BLaER1 (cell line): ENCODE data around the gene TRMO.
"Not testable (repeated sequence)": the region's sequence is repeated elsewhere in the genome, so short reads cannot be mapped to it uniquely, and the experiment has no call there.

Experiments
- H3K27ac ChIP-seq: shearing (Covaris generic); formaldehyde crosslinking; 2 replicates; pipeline ENCODE4 v1.8.1; 2022
- H3K27me3 ChIP-seq: shearing (Covaris generic); formaldehyde crosslinking; 2 replicates; pipeline ENCODE4 v1.8.1; 2022
- H3K36me3 ChIP-seq: shearing (Covaris generic); formaldehyde crosslinking; 2 replicates; pipeline ENCODE4 v1.8.1; 2022
- H3K4me1 ChIP-seq: shearing (Covaris generic); formaldehyde crosslinking; 2 replicates; pipeline ENCODE4 v1.8.1; 2022
- H3K4me2 ChIP-seq: shearing (Covaris generic); formaldehyde crosslinking; 2 replicates; pipeline ENCODE4 v1.8.1; 2022
- H3K4me3 ChIP-seq: shearing (Covaris generic); formaldehyde crosslinking; 2 replicates; pipeline ENCODE4 v1.8.1; 2022
- H3K9ac ChIP-seq: shearing (Covaris generic); formaldehyde crosslinking; 2 replicates; pipeline ENCODE4 v1.8.1; 2022
- H3K9me3 ChIP-seq: shearing (Covaris generic); formaldehyde crosslinking; 2 replicates; pipeline ENCODE4 v1.8.1; 2022
- H4K20me1 ChIP-seq: shearing (Covaris generic); formaldehyde crosslinking; 2 replicates; pipeline ENCODE4 v1.8.1; 2022
- Cebpa-rat ChIP-seq: shearing (Covaris generic); IDR thresholded peaks from 2 replicates; pipeline ENCODE4 v1.8.1; 2022

The TRMO gene

GRCh38 chr9:97959585-97959984 is 37.3 kb upstream of the TRMO start:
- H3K9me3 ChIP-seq = no peaks in the 10 kb centered on the region
- no peak for TF ChIP-seq Cebpa-rat
- no peak overlapping the region for H3K9ac ChIP-seq
- H3K36me3 ChIP-seq = no peaks in the 10 kb centered on the region
- no peak overlapping the region for H3K27ac ChIP-seq
- no peaks in the 10 kb centered on the region for H3K4me1 ChIP-seq
- H4K20me1 ChIP-seq = no peaks in the 10 kb centered on the region
- no peaks in the 10 kb centered on the region for H3K27me3 ChIP-seq
- no peak overlapping the region for H3K4me3 ChIP-seq
- no peak overlapping the region for H3K4me2 ChIP-seq

- no peaks in the 10 kb centered on the region for H4K20me1 ChIP-seq
- no peaks in the 10 kb centered on the region for H3K4me1 ChIP-seq
- no peak overlapping the region for H3K27ac ChIP-seq
- no peak overlapping the region for H3K4me2 ChIP-seq
- no peak overlapping the region for H3K4me3 ChIP-seq
- H3K9me3 ChIP-seq = no peaks in the 10 kb centered on the region
- no peak for TF ChIP-seq Cebpa-rat
- H3K27me3 ChIP-seq = no peaks in the 10 kb centered on the region
- H3K36me3 ChIP-seq = no peaks in the 10 kb centered on the region
- no peak overlapping the region for H3K9ac ChIP-seq
Measured at GRCh38 chr9:97958812-97959511, 36.7 kb upstream of the TRMO start.

GRCh38 chr9:97956331-97956730 is 34.0 kb upstream of the TRMO start:
- Histone ChIP-seq H3K4me3 (no peak overlapping the region), H4K20me1 (no peaks in the 10 kb centered on the region), H3K4me1 (no peaks in the 10 kb centered on the region), H3K9ac (no peak overlapping the region), H3K9me3 (no peaks in the 10 kb centered on the region), H3K27me3 (no peaks in the 10 kb centered on the region), H3K4me2 (no peak overlapping the region), H3K36me3 (no peaks in the 10 kb centered on the region), H3K27ac (no peak overlapping the region)
- TF ChIP-seq Cebpa-rat = no peak

GRCh38 chr9:97954550-97954989 is 32.3 kb upstream of the TRMO start:
- Histone ChIP-seq H4K20me1 (no peaks in the 10 kb centered on the region), H3K9me3 (peaks cover 7% of the 10 kb centered on the region; the same call in 1 of the 2 replicates), H3K27me3 (no peaks in the 10 kb centered on the region), H3K27ac (no peak overlapping the region), H3K4me3 (no peak overlapping the region), H3K36me3 (no peaks in the 10 kb centered on the region), H3K4me1 (no peaks in the 10 kb centered on the region), H3K9ac (no peak overlapping the region), H3K4me2 (no peak overlapping the region)
- no peak for TF ChIP-seq Cebpa-rat

GRCh38 chr9:97950873-97951272 is 28.6 kb upstream of the TRMO start:
- not testable (repeated sequence) for H3K4me2 ChIP-seq

GRCh38 chr9:97947094-97947493 is 24.8 kb upstream of the TRMO start:
- not testable (repeated sequence) for H3K4me2 ChIP-seq, H3K4me1 ChIP-seq, H3K27me3 ChIP-seq, H3K9me3 ChIP-seq, H4K20me1 ChIP-seq, H3K9ac ChIP-seq, H3K4me3 ChIP-seq, H3K27ac ChIP-seq, H3K36me3 ChIP-seq

More at GRCh38 chr9:97950873-97951272, 28.6 kb upstream of the TRMO start:
- not testable (repeated sequence) for H3K9me3 ChIP-seq, H3K4me1 ChIP-seq, H3K4me3 ChIP-seq, H3K27me3 ChIP-seq, H3K36me3 ChIP-seq, H3K9ac ChIP-seq, H3K27ac ChIP-seq, H4K20me1 ChIP-seq

GRCh38 chr9:97945470-97945869 is 23.2 kb upstream of the TRMO start:
- H3K4me3 ChIP-seq, H3K9me3 ChIP-seq, H3K9ac ChIP-seq, H3K27me3 ChIP-seq, H3K36me3 ChIP-seq, H3K4me1 ChIP-seq, H3K4me2 ChIP-seq, H3K27ac ChIP-seq, H4K20me1 ChIP-seq: not testable (repeated sequence)

GRCh38 chr9:97944612-97945011 is 22.3 kb upstream of the TRMO start:
- Histone ChIP-seq H3K27me3 (no peaks in the 10 kb centered on the region), H3K9ac (no peak overlapping the region)

GRCh38 chr9:97943308-97943855 is 21.1 kb upstream of the TRMO start:
- Histone ChIP-seq H3K4me1 (peaks cover 3% of the 10 kb centered on the region), H4K20me1 (no peaks in the 10 kb centered on the region), H3K27ac (no peak overlapping the region), H3K4me3 (no peak overlapping the region), H3K9me3 (no peaks in the 10 kb centered on the region), H3K27me3 (no peaks in the 10 kb centered on the region), H3K36me3 (no peaks in the 10 kb centered on the region), H3K9ac (no peak overlapping the region), H3K4me2 (no peak overlapping the region)
- no peak for TF ChIP-seq Cebpa-rat

More at GRCh38 chr9:97944612-97945011, 22.3 kb upstream of the TRMO start:
- Histone ChIP-seq H3K9me3 (no peaks in the 10 kb centered on the region), H4K20me1 (no peaks in the 10 kb centered on the region), H3K4me1 (no peaks in the 10 kb centered on the region), H3K4me2 (no peak overlapping the region), H3K36me3 (no peaks in the 10 kb centered on the region), H3K4me3 (no peak overlapping the region), H3K27ac (no peak overlapping the region)
- TF ChIP-seq Cebpa-rat = no peak

GRCh38 chr9:97941323-97941722 is 19.0 kb upstream of the TRMO start:
- Histone ChIP-seq H3K36me3 (no peaks in the 10 kb centered on the region), H3K4me1 (peaks cover 12% of the 10 kb centered on the region), H4K20me1 (no peaks in the 10 kb centered on the region), H3K9me3 (no peaks in the 10 kb centered on the region), H3K4me2 (no peak overlapping the region), H3K4me3 (no peak overlapping the region), H3K9ac (no peak overlapping the region), H3K27ac (no peak overlapping the region), H3K27me3 (no peaks in the 10 kb centered on the region)
- TF ChIP-seq Cebpa-rat = no peak

- H3K9ac ChIP-seq = no peak overlapping the region
- no peak overlapping the region for H3K4me3 ChIP-seq
- H3K36me3 ChIP-seq = no peaks in the 10 kb centered on the region
- peaks cover 12% of the 10 kb centered on the region for H3K4me1 ChIP-seq
- H3K27me3 ChIP-seq = no peaks in the 10 kb centered on the region
- H3K27ac ChIP-seq = no peak overlapping the region
- TF ChIP-seq Cebpa-rat = no peak
- H4K20me1 ChIP-seq = no peaks in the 10 kb centered on the region
- H3K9me3 ChIP-seq = no peaks in the 10 kb centered on the region
- H3K4me2 ChIP-seq = no peak overlapping the region
Measured at GRCh38 chr9:97940741-97941140, 18.4 kb upstream of the TRMO start.
